ENCODE measurements around the gene PHACTR3. TPM values are rescaled to one million over a fixed set of nuclear protein-coding genes. Genes with fewer than 3 reads are reported as not detected.

PHACTR3 gene
- total RNA-seq, 4 donors from 2014 or later = 5.4 to 15.9 (median 10.0) TPM

DNA sequence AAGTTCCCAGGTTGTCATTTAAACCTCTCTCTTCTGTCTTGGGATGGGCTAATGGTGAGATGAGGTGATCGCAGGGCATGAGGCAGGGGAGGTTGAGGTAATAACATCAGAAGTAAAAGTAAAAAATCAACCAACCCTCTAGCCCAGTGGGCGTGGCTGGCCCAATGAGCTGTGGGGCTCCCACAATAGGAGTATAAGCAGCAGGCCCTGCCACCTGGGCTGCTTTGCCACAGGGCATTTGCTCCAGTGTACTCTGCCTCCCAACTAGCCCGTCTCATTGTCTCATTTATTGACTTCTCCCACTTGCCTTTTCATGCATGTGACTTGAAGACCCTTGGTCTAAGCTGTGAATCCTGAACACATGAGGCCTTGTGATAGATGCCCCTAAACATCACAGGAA is 62.8 kb downstream of the PHACTR3 start:
- WGBS, 2 donors = 79 to 80% methylated on average over 3 of the region's 3 CpGs
- no peak overlapping the region for H3K4me3 ChIP-seq
- DNase-seq (ENCODE audit: low spot score in 2 of 2) = no peak
- H3K4me1 ChIP-seq = no peaks in the 10 kb centered on the region
- TF ChIP-seq POLR2A (IDR thresholded peaks at IDR 0.05) (no peak), EP300 (IDR thresholded peaks at IDR 0.05) (no peak)
- TF ChIP-seq, protein P1, sequence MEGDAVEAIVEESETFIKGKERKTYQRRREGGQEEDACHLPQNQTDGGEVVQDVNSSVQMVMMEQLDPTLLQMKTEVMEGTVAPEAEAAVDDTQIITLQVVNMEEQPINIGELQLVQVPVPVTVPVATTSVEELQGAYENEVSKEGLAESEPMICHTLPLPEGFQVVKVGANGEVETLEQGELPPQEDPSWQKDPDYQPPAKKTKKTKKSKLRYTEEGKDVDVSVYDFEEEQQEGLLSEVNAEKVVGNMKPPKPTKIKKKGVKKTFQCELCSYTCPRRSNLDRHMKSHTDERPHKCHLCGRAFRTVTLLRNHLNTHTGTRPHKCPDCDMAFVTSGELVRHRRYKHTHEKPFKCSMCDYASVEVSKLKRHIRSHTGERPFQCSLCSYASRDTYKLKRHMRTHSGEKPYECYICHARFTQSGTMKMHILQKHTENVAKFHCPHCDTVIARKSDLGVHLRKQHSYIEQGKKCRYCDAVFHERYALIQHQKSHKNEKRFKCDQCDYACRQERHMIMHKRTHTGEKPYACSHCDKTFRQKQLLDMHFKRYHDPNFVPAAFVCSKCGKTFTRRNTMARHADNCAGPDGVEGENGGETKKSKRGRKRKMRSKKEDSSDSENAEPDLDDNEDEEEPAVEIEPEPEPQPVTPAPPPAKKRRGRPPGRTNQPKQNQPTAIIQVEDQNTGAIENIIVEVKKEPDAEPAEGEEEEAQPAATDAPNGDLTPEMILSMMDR (IDR thresholded peaks at IDR 0.05) = no peak
- H3K27ac ChIP-seq = no peak overlapping the region
- H3K27me3 ChIP-seq = no peaks in the 10 kb centered on the region
- H3K9me3 ChIP-seq = no peaks in the 10 kb centered on the region
- H3K36me3 ChIP-seq = no peaks in the 10 kb centered on the region

DNA sequence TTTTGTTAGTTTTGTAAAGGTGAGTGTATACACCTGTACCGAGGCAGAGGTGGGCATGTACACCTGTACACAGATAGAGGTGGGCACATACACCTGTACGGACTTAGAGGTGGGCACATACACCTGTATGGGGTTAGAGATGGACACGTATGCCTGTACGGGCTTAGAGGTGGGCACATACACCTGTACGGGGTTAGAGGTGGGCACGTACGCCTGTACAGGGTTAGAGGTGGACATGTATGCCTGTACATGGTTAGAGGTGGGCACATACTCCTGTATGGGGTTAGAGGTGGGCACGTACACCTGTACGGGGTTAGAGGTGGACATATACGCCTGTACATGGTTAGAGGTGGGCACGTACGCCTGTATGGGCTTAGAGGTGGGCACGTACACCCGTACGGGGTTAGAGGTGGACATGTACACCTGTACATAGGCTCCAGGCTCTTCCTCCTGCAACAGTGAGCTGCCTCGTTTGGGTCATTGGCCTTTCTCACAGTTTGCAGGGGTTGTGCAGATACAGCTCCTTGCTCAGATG is 63.7 kb downstream of the PHACTR3 start:
- TF ChIP-seq EP300 (IDR thresholded peaks at IDR 0.05) = no peak
- no peak for TF ChIP-seq POLR2A (IDR thresholded peaks at IDR 0.05)
- TF ChIP-seq, protein P1 (IDR thresholded peaks at IDR 0.05) = no peak
- no peaks in the 10 kb centered on the region for H3K4me1 ChIP-seq
- no peaks in the 10 kb centered on the region for H3K36me3 ChIP-seq
- H3K9me3 ChIP-seq = no peaks in the 10 kb centered on the region
- no peak overlapping the region for H3K4me3 ChIP-seq
- WGBS, 2 donors = 83 to 84% methylated on average over 16 of the region's 16 CpGs
- no peak overlapping the region for H3K27ac ChIP-seq
- no peaks in the 10 kb centered on the region for H3K27me3 ChIP-seq
- DNase-seq (ENCODE audit: low spot score in 2 of 2) = no peak

DNA sequence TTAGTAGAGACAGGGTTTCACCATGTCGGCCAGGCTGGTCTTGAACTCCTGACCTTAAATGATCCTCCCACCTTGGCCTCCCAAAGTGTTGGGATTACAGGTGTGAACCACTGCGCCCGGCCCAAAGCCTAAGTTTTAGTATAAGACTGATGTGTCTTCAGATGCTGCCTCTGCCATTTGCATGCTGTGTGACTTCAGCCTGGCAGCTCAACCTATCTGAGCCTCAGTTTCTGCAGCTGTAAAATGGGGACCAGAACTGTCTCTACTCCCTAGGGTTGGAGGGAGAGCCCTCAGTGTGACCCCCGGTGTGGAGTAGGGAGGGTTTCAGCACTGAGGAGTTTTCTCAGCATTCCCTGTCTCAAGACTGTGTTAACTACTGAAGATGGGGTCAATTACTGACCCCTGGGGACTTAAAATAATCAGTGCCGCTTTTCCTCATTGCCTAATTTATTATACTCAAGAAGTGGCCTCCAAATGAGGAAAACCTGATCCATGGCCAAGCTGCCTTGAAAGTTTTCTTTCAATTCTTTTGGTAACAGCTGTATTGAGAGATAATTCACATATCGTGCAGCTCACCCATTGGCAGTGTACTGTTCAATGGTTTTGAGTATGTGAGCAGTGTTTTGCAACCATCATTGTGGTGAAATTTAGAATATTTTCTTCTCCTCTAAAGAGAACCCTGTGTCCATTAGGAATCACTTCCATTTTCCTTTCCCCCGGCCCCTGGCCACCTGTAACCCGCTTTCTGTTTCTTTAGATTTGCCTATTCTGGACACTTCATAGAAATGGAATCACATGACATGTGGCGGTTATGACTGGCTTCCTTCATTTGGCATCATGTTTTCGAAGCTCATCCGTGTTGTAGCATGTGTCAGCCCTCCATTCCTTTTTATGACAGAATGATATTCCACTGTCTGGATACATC is 64.8 kb downstream of the PHACTR3 start:
- no peaks in the 10 kb centered on the region for H3K27me3 ChIP-seq
- H3K27ac ChIP-seq = no peak overlapping the region
- H3K36me3 ChIP-seq = no peaks in the 10 kb centered on the region
- no peaks in the 10 kb centered on the region for H3K9me3 ChIP-seq
- no peak for DNase-seq (ENCODE audit: low spot score in 2 of 2)
- H3K4me1 ChIP-seq = no peaks in the 10 kb centered on the region
- H3K4me3 ChIP-seq = no peak overlapping the region
- 81 to 88% methylated on average over 11 of the region's 11 CpGs for WGBS, 2 donors
- TF ChIP-seq, protein P1 (IDR thresholded peaks at IDR 0.05) = no peak
- TF ChIP-seq POLR2A (IDR thresholded peaks at IDR 0.05) (no peak), EP300 (IDR thresholded peaks at IDR 0.05) (no peak)

DNA sequence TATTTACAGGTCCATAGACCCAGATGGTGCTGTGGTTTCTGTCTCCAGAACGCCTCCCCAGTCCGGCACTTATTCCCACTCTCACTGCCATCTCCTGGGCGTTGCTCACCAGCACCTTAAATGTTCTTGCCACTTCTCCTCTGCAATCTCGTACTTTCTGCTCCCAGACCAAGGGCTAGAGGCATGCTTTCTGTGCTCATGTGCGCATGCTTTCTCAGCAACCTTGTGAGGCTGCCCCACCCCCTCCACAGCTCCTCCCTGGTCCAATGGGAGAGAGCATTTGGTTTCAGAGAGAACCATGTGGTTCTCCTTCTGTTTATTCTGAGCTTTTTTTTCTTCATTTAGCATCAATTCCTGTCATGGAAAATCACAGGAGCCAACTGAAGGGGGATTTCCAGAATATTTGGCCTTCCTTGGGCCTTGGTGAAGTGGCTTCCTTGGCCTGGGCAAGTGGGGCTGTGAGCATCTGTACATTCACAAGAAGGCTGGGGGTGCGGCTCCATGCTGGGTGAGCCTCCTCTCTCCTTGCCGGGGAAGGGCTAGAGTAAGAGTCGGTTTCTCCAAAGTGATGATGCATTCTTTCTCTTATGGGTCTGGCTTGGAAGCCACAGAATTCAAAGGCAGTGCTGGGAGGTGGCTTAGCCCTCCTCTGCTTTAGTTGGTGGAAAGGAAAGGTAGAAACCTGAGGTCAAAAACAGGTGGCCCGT is 66.6 kb downstream of the PHACTR3 start:
- TF ChIP-seq POLR2A (IDR thresholded peaks at IDR 0.05) = no peak
- TF ChIP-seq, protein P1 (IDR thresholded peaks at IDR 0.05) = no peak
- TF ChIP-seq EP300 (IDR thresholded peaks at IDR 0.05) = no peak
- Histone ChIP-seq H3K9me3 (no peaks in the 10 kb centered on the region), H3K27ac (no peak overlapping the region), H3K4me1 (no peaks in the 10 kb centered on the region), H3K36me3 (no peaks in the 10 kb centered on the region), H3K4me3 (no peak overlapping the region), H3K27me3 (peaks cover 0 to 5% of the 10 kb centered on the region in 2 donors)
- DNase-seq (ENCODE audit: low spot score in 2 of 2) = no peak
- WGBS, 2 donors = 77 to 78% methylated on average over 9 of the region's 9 CpGs

Measured in tibial nerve (tissue), 4 donors.